GM19468 (cell line): ENCODE results near the gene ZNF679.
"Not testable (repeated sequence)": the region's sequence is repeated elsewhere in the genome, so short reads cannot be mapped to it uniquely, and the experiment has no call there.

ENCODE experiments used
- ATAC-seq: cut with Tn5 transposase; IDR thresholded peaks from one replicate; pipeline ENCODE4 v1.9.1; 2021; ENCODE audit warnings: mild to moderate bottlenecking, moderate library complexity, moderate number of reproducible peaks; ENCODE audit not compliant: unreplicated experiment; ENCODE audit errors: extremely low read depth

The ZNF679 gene

DNA sequence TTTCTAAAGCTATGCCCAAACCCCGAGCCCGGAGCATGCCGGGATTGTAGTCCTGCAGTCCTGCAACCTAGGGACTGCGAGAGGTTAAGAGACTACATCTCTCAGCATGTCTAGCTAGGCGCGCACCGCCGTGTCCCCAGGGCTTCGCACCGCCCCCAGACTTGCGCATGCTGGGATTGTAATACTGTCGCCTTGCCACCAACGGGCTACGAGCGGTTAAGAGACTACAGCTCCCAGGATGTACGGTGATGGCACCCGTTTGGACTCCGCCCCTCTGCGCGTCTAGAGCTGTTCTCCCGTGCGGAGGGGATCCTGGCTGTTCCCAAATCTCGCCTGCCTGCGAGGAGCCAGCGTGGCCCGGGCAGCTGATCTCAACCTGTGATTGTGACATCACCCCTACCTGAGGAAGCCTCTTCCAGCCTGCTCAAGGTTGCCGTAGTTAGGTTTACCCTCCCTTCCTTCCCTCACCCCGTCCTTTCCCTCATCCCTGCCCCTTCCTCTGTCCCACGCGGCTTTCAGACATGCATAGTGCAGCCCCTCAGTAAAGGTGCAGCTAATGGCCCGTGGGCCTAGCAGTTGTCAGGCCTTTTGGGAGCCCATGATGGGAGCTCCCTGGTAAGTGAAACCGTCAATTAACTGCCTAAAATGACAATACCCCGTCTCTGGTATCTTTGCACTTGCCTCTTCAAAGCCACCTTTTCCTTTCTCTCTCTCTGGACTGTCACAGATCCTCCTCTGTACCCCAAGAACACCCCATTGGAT is 79.2 kb downstream of the ZNF679 start:
- peak; percentile 99 for ATAC-seq

DNA sequence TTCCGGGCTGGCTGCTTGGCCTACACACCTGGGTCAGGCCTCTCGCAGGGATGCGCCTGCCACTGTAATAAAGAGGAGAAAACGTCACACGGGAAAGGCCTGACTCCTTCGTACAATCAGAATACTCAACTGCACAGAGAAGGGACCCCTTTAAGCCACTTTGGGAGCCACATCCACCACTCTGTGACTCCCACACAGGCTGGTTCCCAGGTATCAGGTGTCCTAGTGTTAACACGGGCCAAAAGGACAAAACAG is 79.7 kb downstream of the ZNF679 start:
- no peak for ATAC-seq

DNA sequence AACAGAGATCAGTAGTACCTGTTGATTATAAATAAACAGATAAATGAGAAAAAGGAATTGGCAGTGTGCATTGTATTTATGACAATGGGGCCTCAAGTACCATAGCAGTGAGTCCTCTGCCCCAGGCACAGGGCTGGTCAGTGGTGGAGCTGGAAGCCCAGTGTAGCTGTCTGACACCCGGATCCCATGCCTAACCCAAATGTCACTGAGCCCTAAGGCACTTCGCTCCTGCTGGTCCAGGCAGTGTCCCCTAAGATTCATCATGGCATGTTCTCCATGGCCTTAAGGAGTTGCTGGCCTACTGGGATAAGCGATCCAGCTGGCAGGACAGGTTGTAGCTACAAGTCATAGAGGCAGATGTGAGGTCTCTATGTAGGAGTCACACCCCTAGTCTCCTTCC is 82.2 kb downstream of the ZNF679 start:
- no peak for ATAC-seq

GRCh38 chr7:64312826-64313225 is 84.6 kb downstream of the ZNF679 start:
- ATAC-seq = no peak

- ATAC-seq = peak; percentile 100
Measured at GRCh38 chr7:64313740-64314491, 85.6 kb downstream of the ZNF679 start, which contains the start of gene ZNF736. Gene ZNF736 (plus strand): TSS chr7:64313961. CDS start chr7:64314151, 190 bp downstream.

DNA sequence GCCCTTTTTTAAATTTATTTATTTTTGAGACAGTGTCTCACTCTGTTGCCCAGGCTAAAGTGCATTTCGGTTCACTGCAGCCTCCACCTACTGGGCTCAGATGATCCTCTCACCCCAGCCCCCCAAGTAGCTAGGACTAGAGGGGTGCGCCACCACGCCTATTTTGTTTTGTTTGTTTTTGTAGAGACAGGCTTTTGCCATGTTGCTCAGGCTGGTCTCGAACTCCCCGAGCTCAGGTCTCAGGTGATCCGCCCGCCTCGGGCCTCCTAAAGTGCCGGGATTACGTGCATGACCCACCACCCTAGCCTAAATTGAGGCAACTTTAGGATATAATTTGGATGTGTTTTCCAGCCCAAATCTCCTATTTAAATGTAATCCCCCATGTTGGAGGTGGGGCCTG is 86.3 kb downstream of the ZNF679 start:
- ATAC-seq = no peak

GRCh38 chr7:64316031-64316742 is 87.9 kb downstream of the ZNF679 start:
- not testable (repeated sequence) for ATAC-seq
